Astrocyte (in vitro differentiated cells and primary cell): Measurements from ENCODE around the gene WFDC10A. TPM values are rescaled to one million over a fixed set of nuclear protein-coding genes. Genes with fewer than 3 reads are reported as not detected.
"Not testable (repeated sequence)": the region's sequence is repeated elsewhere in the genome, so short reads cannot be mapped to it uniquely, and the experiment has no call there.

Experiments
- DNase-seq: peaks from one replicate; pipeline ENCODE4 v3.0.0-alpha.2; 2010; ENCODE audit warnings: low read depth
- FAIRE-seq: peaks from 2 replicates; lab custom pipeline; 2011; peaks lifted over from hg19 to GRCh38; lab: Jason Lieb, UNC
- H2AFZ ChIP-seq: 2 replicates; pipeline ENCODE4 v1.6.0; 2012; ENCODE audit warnings: low read depth, low read length, inconsistent platforms
- H3K27ac ChIP-seq: 2 replicates; pipeline ENCODE4 v1.5.1; 2011; ENCODE audit warnings: low read depth, low read length, inconsistent platforms
- H3K27me3 ChIP-seq: 2 replicates; pipeline ENCODE4 v1.6.0; 2011; ENCODE audit warnings: low read length, inconsistent platforms; ENCODE audit not compliant: insufficient read depth
- H3K36me3 ChIP-seq: 2 replicates; pipeline ENCODE4 v1.5.1; 2011; ENCODE audit warnings: low read length, inconsistent platforms; ENCODE audit not compliant: insufficient read depth
- H3K4me1 ChIP-seq: 2 replicates; pipeline ENCODE4 v1.5.1; 2011; ENCODE audit warnings: low read length, inconsistent platforms; ENCODE audit not compliant: insufficient read depth
- H3K4me2 ChIP-seq: 2 replicates; pipeline ENCODE4 v1.6.0; 2012; ENCODE audit warnings: low read length, inconsistent platforms
- H3K4me3 ChIP-seq: 2 replicates; pipeline ENCODE4 v1.5.1; 2011; ENCODE audit warnings: low read depth, mild to moderate bottlenecking, low read length, inconsistent platforms; ENCODE audit not compliant: insufficient read depth
- H3K79me2 ChIP-seq: 2 replicates; pipeline ENCODE4 v1.6.0; 2012; ENCODE audit warnings: mild to moderate bottlenecking, low read length, inconsistent platforms; ENCODE audit not compliant: insufficient read depth
- H3K9ac ChIP-seq: 2 replicates; pipeline ENCODE4 v1.6.0; 2012; ENCODE audit warnings: mild to moderate bottlenecking, low read length, inconsistent platforms
- H3K9me3 ChIP-seq: 2 replicates; pipeline ENCODE4 v1.5.1; 2012; ENCODE audit warnings: low read depth, mild to moderate bottlenecking, low read length, inconsistent platforms; ENCODE audit not compliant: insufficient read depth
- H4K20me1 ChIP-seq: 2 replicates; pipeline ENCODE4 v1.6.0; 2012; ENCODE audit warnings: low read length, inconsistent platforms; ENCODE audit not compliant: insufficient read depth
- H3K27ac Mint-ChIP-seq: one replicate; pipeline ENCODE4 v1.8.0; 2021; ENCODE audit warnings: mild to moderate bottlenecking, mixed read lengths; ENCODE audit not compliant: unreplicated experiment
- H3K27me3 Mint-ChIP-seq: one replicate; pipeline ENCODE4 v1.8.0; 2021; ENCODE audit warnings: low read depth, mixed read lengths; ENCODE audit not compliant: unreplicated experiment
- H3K36me3 Mint-ChIP-seq: one replicate; pipeline ENCODE4 v1.8.0; 2021; ENCODE audit warnings: low read depth, mixed read lengths; ENCODE audit not compliant: unreplicated experiment
- H3K4me1 Mint-ChIP-seq: one replicate; pipeline ENCODE4 v1.8.0; 2021; ENCODE audit warnings: low read depth, mixed read lengths; ENCODE audit not compliant: unreplicated experiment
- H3K4me3 Mint-ChIP-seq: one replicate; pipeline ENCODE4 v1.8.0; 2021; ENCODE audit warnings: mild to moderate bottlenecking, moderate library complexity, mixed read lengths; ENCODE audit not compliant: unreplicated experiment
- H3K9me3 Mint-ChIP-seq: one replicate; pipeline ENCODE4 v1.8.0; 2021; ENCODE audit warnings: mild to moderate bottlenecking, mixed read lengths; ENCODE audit not compliant: unreplicated experiment
- CTCF ChIP-seq: IDR thresholded peaks from 2 replicates; pipeline ENCODE4 v1.5.1; 2011; ENCODE audit warnings: low read depth, mild to moderate bottlenecking, inconsistent platforms, low read length, moderate library complexity; ENCODE audit not compliant: insufficient read depth
- EZH2 ChIP-seq: IDR thresholded peaks from 2 replicates; pipeline ENCODE4 v1.6.1; 2012; ENCODE audit warnings: mild to moderate bottlenecking, low read length, inconsistent platforms; ENCODE audit not compliant: insufficient read depth
- total RNA-seq: library from RNA; stranded (reverse); gene quantifications from 2 replicates; pipeline ENCODE4 v1.2.1, GENCODE V29; 2021

Gene WFDC10A
- total RNA-seq, 1 donor from 2014 or later = not detected

- H3K27me3 Mint-ChIP-seq = peaks cover 2% of the 10 kb centered on the region
- DNase-seq = no peak
- no peaks in the 10 kb centered on the region for H3K79me2 ChIP-seq
- H3K4me1 ChIP-seq = no peaks in the 10 kb centered on the region
- H3K27ac ChIP-seq = no peak overlapping the region
- H2AFZ ChIP-seq = no peak overlapping the region
- H3K9me3 Mint-ChIP-seq = peaks cover 5% of the 10 kb centered on the region
- H3K4me1 Mint-ChIP-seq = no peaks in the 10 kb centered on the region
- no peak overlapping the region for H3K27ac Mint-ChIP-seq
- no peaks in the 10 kb centered on the region for H3K36me3 Mint-ChIP-seq
- H3K36me3 ChIP-seq = no peaks in the 10 kb centered on the region
- no peaks in the 10 kb centered on the region for H3K9me3 ChIP-seq
- no peak overlapping the region for H3K4me3 ChIP-seq
- H3K4me3 Mint-ChIP-seq = no peak overlapping the region
- no peaks in the 10 kb centered on the region for H3K27me3 ChIP-seq
- no peak overlapping the region for H3K9ac ChIP-seq
- TF ChIP-seq EZH2 (no peak), CTCF (no peak)
- H4K20me1 ChIP-seq = no peaks in the 10 kb centered on the region
- no peak overlapping the region for H3K4me2 ChIP-seq
- FAIRE-seq = no peak
These were observed 10.1 kb downstream of the WFDC10A start for GRCh38 chr20:45639687-45640086.

- DNase-seq, H3K4me2 ChIP-seq, H3K27me3 ChIP-seq, H3K4me3 Mint-ChIP-seq, H3K79me2 ChIP-seq, H3K27ac ChIP-seq, H3K9ac ChIP-seq, H3K4me3 ChIP-seq, H3K27ac Mint-ChIP-seq, H3K27me3 Mint-ChIP-seq, H3K4me1 ChIP-seq, H3K4me1 Mint-ChIP-seq, H3K36me3 ChIP-seq, H3K36me3 Mint-ChIP-seq, H3K9me3 Mint-ChIP-seq, H4K20me1 ChIP-seq, FAIRE-seq, H3K9me3 ChIP-seq, H2AFZ ChIP-seq: not testable (repeated sequence)
These were observed 11.5 kb downstream of the WFDC10A start for GRCh38 chr20:45641076-45641475.

GRCh38 chr20:45645869-45646268 is 16.3 kb downstream of the WFDC10A start:
- not testable (repeated sequence) for H3K27me3 Mint-ChIP-seq, H4K20me1 ChIP-seq, FAIRE-seq

GRCh38 chr20:45646875-45647274 is 17.3 kb downstream of the WFDC10A start:
- Histone ChIP-seq H3K4me1 (no peaks in the 10 kb centered on the region), H2AFZ (no peak overlapping the region), H3K79me2 (no peaks in the 10 kb centered on the region), H3K27me3 (no peaks in the 10 kb centered on the region), H3K27ac (no peak overlapping the region), H3K36me3 (no peaks in the 10 kb centered on the region), H4K20me1 (no peaks in the 10 kb centered on the region), H3K9ac (no peak overlapping the region), H3K4me3 (no peak overlapping the region), H3K4me2 (no peak overlapping the region), H3K9me3 (no peaks in the 10 kb centered on the region)
- Mint-ChIP-seq H3K36me3 (no peaks in the 10 kb centered on the region), H3K27me3 (peaks cover 3% of the 10 kb centered on the region), H3K9me3 (peaks cover 10% of the 10 kb centered on the region), H3K4me1 (no peaks in the 10 kb centered on the region), H3K27ac (no peak overlapping the region), H3K4me3 (no peak overlapping the region)
- DNase-seq = no peak
- no peak for TF ChIP-seq EZH2
- no peak for TF ChIP-seq CTCF
- no peak for FAIRE-seq

More at GRCh38 chr20:45645869-45646268, 16.3 kb downstream of the WFDC10A start:
- H3K27ac ChIP-seq, H3K4me3 Mint-ChIP-seq, H3K4me1 ChIP-seq, H3K27ac Mint-ChIP-seq, H3K27me3 ChIP-seq, H3K9me3 Mint-ChIP-seq, H3K9me3 ChIP-seq, H3K36me3 Mint-ChIP-seq, H3K4me2 ChIP-seq, H3K79me2 ChIP-seq, H3K4me1 Mint-ChIP-seq, H3K9ac ChIP-seq, H2AFZ ChIP-seq, H3K36me3 ChIP-seq, DNase-seq, H3K4me3 ChIP-seq: not testable (repeated sequence)
